Liver (tissue), 3 donors: ENCODE measurements around the gene CDC42BPB.

Experiments used
- CTCF ChIP-seq: fragments of 150-350 bp; IDR thresholded peaks from 2 replicates; pipeline ENCODE4 v1.5.1; 2017; ENCODE audit warnings: improper control_type of control experiment, low read depth, low read length; ENCODE audit not compliant: missing input control
- FOXA1 ChIP-seq: IDR thresholded peaks from 2 replicates; pipeline ENCODE4 v1.6.1; 2016; ENCODE audit warnings: antibody characterized with exemption
- GABPA ChIP-seq, 2 donors: IDR thresholded peaks in 1 of 2; conservative IDR thresholded peaks in 1 of 2; 2 replicates each; pipeline ENCODE4 v1.6.1; 2016; ENCODE audit warnings: antibody characterized with exemption in 2 of 2, mild to moderate bottlenecking in 1 of 2, moderate library complexity in 1 of 2
- HNF4G ChIP-seq: IDR thresholded peaks from 2 replicates; pipeline ENCODE4 v1.6.1; 2016; ENCODE audit warnings: antibody characterized with exemption
- SP1 ChIP-seq: IDR thresholded peaks from 2 replicates; pipeline ENCODE4 v1.6.1; 2018; ENCODE audit warnings: antibody characterized with exemption, mild to moderate bottlenecking
- TAF1 ChIP-seq: conservative IDR thresholded peaks from 2 replicates; pipeline ENCODE4 v1.6.1; 2016; ENCODE audit warnings: antibody characterized with exemption, mild to moderate bottlenecking
- donor health status: healthy.
- donor health status: healthy.

GRCh38 chr14:103093856-103094405, 36.6 kb upstream of the CDC42BPB start:
- TF ChIP-seq SP1 (no peak), GABPA (IDR thresholded peaks at IDR 0.05 in 1 of 2, conservative IDR thresholded peaks at IDR 0.05 in 1 of 2) (no peak), TAF1 (no peak), CTCF (no peak), FOXA1 (no peak), HNF4G (no peak)
